ENCODE measurements around the gene GLT1D1.

The GLT1D1 gene

DNA sequence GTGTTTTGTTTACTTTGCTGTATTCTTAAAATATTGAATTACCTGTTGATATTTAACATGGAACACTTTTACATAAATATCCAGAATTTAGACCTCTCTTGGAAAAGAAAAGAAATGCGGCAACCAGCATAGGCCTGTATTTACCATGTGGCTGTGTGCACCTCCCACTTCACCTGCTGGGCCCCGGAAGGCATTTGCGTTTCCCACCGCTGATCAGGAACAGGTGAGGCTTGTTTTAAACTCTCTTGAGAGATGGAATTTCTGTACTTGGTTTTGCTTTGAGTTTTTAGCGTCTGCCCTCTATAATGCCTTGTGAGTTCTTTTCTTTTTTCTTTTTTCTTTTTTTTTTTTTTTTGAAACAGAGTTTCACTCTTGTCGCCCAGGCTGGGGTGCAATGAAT lies 124.2 kb downstream of the GLT1D1 start:
- TF ChIP-seq, protein P1, sequence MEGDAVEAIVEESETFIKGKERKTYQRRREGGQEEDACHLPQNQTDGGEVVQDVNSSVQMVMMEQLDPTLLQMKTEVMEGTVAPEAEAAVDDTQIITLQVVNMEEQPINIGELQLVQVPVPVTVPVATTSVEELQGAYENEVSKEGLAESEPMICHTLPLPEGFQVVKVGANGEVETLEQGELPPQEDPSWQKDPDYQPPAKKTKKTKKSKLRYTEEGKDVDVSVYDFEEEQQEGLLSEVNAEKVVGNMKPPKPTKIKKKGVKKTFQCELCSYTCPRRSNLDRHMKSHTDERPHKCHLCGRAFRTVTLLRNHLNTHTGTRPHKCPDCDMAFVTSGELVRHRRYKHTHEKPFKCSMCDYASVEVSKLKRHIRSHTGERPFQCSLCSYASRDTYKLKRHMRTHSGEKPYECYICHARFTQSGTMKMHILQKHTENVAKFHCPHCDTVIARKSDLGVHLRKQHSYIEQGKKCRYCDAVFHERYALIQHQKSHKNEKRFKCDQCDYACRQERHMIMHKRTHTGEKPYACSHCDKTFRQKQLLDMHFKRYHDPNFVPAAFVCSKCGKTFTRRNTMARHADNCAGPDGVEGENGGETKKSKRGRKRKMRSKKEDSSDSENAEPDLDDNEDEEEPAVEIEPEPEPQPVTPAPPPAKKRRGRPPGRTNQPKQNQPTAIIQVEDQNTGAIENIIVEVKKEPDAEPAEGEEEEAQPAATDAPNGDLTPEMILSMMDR (IDR thresholded peaks at IDR 0.05): no peak
- no peak overlapping the region for H3K9ac ChIP-seq

DNA sequence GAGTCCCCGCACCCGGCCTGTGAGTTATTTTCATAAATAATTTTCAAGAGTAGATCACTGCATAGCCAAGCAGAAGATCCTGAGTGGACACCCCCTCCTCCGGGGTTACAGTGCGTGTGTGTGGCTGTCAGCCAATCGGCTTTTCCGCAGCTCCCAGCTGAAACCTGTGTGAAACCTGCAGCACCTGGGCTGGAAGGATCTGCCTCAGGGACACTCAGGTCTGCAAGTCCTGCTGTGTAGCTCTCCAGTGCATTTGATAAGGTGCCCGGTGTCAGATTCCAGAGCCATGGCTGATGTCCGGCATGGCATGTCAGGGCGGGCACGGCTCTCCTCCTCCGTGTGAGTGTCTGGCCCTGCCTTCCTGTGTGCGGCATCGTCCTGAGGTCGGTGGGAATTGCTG lies 124.8 kb downstream of the GLT1D1 start:
- H3K79me2 ChIP-seq: no peaks in the 10 kb centered on the region
- no peaks in the 10 kb centered on the region for H3K9me3 ChIP-seq (ENCODE audit: control insufficient read depth, low read length)
- H3K36me3 ChIP-seq (ENCODE audit: control insufficient read depth, insufficient read depth, low read length): no peaks in the 10 kb centered on the region
- H3K27me3 ChIP-seq (ENCODE audit: control insufficient read depth, insufficient read depth, low read length): no peaks in the 10 kb centered on the region
- no peak overlapping the region for H3K9ac ChIP-seq
- no peak overlapping the region for H3K27ac ChIP-seq
- no peak overlapping the region for H3K4me2 ChIP-seq (ENCODE audit: low read length)
- H3K4me3 ChIP-seq (ENCODE audit: low read depth, low read length): no peak overlapping the region
- H3K4me1 ChIP-seq: no peaks in the 10 kb centered on the region
- no peak overlapping the region for H2AFZ ChIP-seq
- TF ChIP-seq, protein P1 (IDR thresholded peaks at IDR 0.05): no peak

More for the DNA sequence above, 124.2 kb downstream of the GLT1D1 start:
- Histone ChIP-seq H3K4me3 (ENCODE audit: low read depth, low read length) (no peak overlapping the region), H3K4me2 (ENCODE audit: low read length) (no peak overlapping the region), H3K27me3 (ENCODE audit: control insufficient read depth, insufficient read depth, low read length) (no peaks in the 10 kb centered on the region), H3K4me1 (no peaks in the 10 kb centered on the region), H3K27ac (no peak overlapping the region), H3K9me3 (ENCODE audit: control insufficient read depth, low read length) (no peaks in the 10 kb centered on the region), H2AFZ (no peak overlapping the region), H3K79me2 (no peaks in the 10 kb centered on the region), H3K36me3 (ENCODE audit: control insufficient read depth, insufficient read depth, low read length) (no peaks in the 10 kb centered on the region)

DNA sequence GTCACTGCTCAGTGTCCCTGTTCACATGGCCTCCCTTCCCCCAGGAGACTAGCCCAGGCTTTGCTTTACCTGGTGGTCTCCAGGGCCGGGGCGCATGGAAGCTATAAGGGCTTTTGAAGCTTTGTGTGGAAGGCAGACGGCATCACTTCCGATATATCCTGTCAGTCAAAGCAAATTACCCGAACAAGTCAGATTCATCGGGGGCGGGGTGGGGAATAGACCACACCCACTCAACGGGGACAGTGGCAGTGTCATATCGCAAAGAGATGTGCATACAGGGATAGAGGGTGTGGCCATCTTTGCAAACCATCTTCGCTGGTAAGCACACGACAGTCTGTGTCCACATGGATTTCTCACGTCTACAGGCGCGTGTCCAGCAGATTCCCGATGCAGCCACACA lies 127.3 kb downstream of the GLT1D1 start:
- no peaks in the 10 kb centered on the region for H3K27me3 ChIP-seq (ENCODE audit: control insufficient read depth, insufficient read depth, low read length)
- H3K79me2 ChIP-seq: no peaks in the 10 kb centered on the region
- no peak overlapping the region for H3K4me3 ChIP-seq (ENCODE audit: low read depth, low read length)
- H3K9ac ChIP-seq: no peak overlapping the region
- no peak overlapping the region for H3K4me2 ChIP-seq (ENCODE audit: low read length)
- no peaks in the 10 kb centered on the region for H3K4me1 ChIP-seq
- TF ChIP-seq, protein P1 (IDR thresholded peaks at IDR 0.05): no peak
- H3K36me3 ChIP-seq (ENCODE audit: control insufficient read depth, insufficient read depth, low read length): no peaks in the 10 kb centered on the region
- no peak overlapping the region for H2AFZ ChIP-seq
- no peak overlapping the region for H3K27ac ChIP-seq
- no peaks in the 10 kb centered on the region for H3K9me3 ChIP-seq (ENCODE audit: control insufficient read depth, low read length)

DNA sequence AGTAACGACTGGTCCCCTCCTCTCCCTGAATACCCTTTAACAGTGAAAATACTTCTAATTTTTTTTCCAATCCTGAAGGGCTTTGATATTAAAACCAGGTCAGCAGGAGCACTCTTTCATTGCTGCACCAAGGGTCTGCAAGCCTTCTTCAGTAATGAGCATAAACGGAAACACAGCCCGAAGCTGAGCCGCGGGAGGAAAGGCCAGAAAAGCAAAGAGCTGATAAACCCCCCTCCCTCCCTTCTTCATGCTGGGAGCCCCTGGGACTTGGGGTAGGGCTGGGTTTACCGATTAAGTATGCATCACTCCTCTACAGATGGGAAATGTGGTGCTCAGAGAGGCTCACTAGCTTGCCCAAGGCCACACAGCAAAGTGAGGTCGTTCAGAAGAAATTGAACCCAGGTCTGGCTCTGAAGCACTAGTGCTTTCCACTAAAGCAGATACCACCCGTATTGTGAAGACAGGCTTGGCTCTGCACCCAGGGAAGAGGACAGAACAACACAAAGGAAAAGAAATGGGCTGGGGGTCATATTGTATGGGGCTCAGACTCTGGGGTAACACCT lies 128.8 kb downstream of the GLT1D1 start:
- Histone ChIP-seq H3K27me3 (ENCODE audit: control insufficient read depth, insufficient read depth, low read length) (no peaks in the 10 kb centered on the region), H3K79me2 (no peaks in the 10 kb centered on the region), H3K9ac (no peak overlapping the region), H3K27ac (no peak overlapping the region), H3K9me3 (ENCODE audit: control insufficient read depth, low read length) (no peaks in the 10 kb centered on the region), H3K4me3 (ENCODE audit: low read depth, low read length) (no peak overlapping the region), H3K4me1 (no peaks in the 10 kb centered on the region), H3K36me3 (ENCODE audit: control insufficient read depth, insufficient read depth, low read length) (no peaks in the 10 kb centered on the region), H2AFZ (no peak overlapping the region), H3K4me2 (ENCODE audit: low read length) (no peak overlapping the region)
- TF ChIP-seq, protein P1 (IDR thresholded peaks at IDR 0.05): no peak

DNA sequence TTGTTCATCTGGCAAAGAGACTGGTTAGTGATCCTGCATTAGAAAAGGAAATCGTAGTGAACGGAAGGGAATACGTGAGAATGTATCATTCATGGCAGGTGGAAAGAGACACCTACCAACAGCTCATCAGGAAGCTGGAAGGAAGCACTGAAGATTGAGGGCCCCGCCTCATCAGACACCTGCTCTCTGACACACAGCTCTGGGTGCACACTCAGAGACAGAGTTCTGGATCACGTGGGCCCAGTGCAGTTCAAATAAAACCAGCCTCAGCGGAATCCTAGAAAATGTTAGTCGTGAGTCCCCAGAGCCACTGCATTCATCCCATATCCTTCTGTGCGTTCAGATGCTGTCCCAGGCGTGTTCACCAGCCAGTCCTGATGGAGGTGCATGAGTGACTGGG lies 129.7 kb downstream of the GLT1D1 start:
- Histone ChIP-seq H3K9me3 (ENCODE audit: control insufficient read depth, low read length) (no peaks in the 10 kb centered on the region), H3K27me3 (ENCODE audit: control insufficient read depth, insufficient read depth, low read length) (no peaks in the 10 kb centered on the region), H3K79me2 (no peaks in the 10 kb centered on the region), H3K4me2 (ENCODE audit: low read length) (no peak overlapping the region), H2AFZ (no peak overlapping the region), H3K36me3 (ENCODE audit: control insufficient read depth, insufficient read depth, low read length) (no peaks in the 10 kb centered on the region), H3K27ac (no peak overlapping the region), H3K4me1 (no peaks in the 10 kb centered on the region), H3K9ac (no peak overlapping the region), H3K4me3 (ENCODE audit: low read depth, low read length) (no peak overlapping the region)
- TF ChIP-seq, protein P1 (IDR thresholded peaks at IDR 0.05): no peak

Measured in parathyroid adenoma (tissue), 2 donors.